GM21526 (cell line): ENCODE measurements around the gene PTEN.
"Not testable (repeated sequence)": the region's sequence is repeated elsewhere in the genome, so short reads cannot be mapped to it uniquely, and the experiment has no call there.

Experiments
- ATAC-seq: cut with Tn5 transposase; IDR thresholded peaks from one replicate; pipeline ENCODE4 v1.9.1; 2021; ENCODE audit warnings: moderate library complexity; ENCODE audit not compliant: unreplicated experiment, low FRiP score

Gene PTEN

DNA sequence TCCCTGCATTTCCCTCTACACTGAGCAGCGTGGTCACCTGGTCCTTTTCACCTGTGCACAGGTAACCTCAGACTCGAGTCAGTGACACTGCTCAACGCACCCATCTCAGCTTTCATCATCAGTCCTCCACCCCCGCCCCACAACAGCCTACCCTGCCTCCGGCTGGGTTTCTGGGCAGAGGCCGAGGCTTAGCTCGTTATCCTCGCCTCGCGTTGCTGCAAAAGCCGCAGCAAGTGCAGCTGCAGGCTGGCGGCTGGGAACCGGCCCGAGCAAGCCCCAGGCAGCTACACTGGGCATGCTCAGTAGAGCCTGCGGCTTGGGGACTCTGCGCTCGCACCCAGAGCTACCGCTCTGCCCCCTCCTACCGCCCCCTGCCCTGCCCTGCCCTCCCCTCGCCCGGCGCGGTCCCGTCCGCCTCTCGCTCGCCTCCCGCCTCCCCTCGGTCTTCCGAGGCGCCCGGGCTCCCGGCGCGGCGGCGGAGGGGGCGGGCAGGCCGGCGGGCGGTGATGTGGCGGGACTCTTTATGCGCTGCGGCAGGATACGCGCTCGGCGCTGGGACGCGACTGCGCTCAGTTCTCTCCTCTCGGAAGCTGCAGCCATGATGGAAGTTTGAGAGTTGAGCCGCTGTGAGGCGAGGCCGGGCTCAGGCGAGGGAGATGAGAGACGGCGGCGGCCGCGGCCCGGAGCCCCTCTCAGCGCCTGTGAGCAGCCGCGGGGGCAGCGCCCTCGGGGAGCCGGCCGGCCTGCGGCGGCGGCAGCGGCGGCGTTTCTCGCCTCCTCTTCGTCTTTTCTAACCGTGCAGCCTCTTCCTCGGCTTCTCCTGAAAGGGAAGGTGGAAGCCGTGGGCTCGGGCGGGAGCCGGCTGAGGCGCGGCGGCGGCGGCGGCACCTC is at the start of gene PTEN, which contains the start of gene KLLN:
PTEN (plus strand) TSS at position 573 of the 891 bp plus-strand sequence. CDS start 845 bp downstream, outside the sequence.
KLLN (minus strand) TSS at position 481 of the 891 bp plus-strand sequence. CDS start 1,046 bp downstream, outside the sequence.
- ATAC-seq: peak; percentile 31

DNA sequence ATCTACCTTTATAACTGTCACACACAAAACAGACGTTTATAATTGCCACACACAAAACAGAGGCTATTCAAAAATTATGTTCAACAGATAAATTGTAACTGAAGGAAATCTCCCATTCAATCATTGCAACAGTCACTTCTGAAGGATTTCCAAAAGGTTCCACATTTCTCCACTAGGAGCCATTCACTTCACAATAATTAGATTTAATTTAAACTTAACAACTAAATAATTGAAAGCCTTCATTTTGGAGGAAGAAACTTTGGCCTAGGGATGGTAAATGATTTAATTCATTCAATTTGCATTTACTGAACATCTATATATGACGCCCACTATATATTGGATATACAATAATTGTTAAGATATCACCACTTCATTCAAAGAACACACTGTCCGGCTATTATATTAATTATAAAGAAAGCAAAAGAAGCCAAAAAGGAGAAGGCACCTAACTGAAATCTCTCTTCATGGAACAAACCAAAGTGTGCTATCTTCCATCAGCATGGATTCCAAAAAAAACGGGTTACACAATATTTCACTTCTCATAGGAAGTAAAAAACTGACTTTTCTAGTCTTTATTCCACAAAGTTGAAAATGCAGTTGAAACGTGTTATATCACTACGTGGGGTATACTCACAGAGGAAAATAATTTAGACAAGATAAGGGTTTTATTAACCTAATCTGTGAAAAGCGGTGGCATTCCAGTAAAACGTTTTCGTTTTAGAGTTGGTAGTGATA is 47.1 kb upstream of the PTEN start:
- ATAC-seq: no peak

DNA sequence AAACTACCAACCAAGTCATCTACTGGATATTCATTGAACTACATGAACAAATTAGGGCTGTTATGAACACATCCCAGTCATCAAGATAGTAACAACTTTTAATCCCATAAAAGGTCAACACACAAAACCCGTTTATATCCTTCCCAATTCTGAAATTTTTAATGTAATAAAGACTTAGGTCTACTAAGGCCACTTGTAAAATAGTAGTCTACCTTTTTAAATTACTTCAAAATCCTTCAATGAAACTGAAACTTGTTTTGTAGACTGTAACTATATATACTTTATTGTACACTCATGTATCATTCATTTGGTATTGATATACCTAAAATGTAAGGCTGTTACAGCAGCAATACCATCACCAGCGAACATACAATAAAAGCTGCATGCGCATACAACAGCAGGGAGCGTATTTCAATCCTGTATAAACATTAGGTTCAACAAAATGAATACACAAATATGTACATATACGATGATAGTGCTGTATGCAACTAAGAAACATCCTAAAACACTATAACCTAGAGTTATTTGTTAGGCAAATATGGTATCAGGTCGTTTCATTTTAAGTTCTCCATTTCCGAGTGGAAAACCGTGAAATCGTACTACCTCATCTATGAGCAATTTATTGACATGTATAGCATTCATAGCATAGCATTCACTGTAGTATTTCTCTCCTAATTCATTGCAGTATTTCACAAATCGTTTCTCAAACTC is 46.4 kb upstream of the PTEN start:
- no peak for ATAC-seq

DNA sequence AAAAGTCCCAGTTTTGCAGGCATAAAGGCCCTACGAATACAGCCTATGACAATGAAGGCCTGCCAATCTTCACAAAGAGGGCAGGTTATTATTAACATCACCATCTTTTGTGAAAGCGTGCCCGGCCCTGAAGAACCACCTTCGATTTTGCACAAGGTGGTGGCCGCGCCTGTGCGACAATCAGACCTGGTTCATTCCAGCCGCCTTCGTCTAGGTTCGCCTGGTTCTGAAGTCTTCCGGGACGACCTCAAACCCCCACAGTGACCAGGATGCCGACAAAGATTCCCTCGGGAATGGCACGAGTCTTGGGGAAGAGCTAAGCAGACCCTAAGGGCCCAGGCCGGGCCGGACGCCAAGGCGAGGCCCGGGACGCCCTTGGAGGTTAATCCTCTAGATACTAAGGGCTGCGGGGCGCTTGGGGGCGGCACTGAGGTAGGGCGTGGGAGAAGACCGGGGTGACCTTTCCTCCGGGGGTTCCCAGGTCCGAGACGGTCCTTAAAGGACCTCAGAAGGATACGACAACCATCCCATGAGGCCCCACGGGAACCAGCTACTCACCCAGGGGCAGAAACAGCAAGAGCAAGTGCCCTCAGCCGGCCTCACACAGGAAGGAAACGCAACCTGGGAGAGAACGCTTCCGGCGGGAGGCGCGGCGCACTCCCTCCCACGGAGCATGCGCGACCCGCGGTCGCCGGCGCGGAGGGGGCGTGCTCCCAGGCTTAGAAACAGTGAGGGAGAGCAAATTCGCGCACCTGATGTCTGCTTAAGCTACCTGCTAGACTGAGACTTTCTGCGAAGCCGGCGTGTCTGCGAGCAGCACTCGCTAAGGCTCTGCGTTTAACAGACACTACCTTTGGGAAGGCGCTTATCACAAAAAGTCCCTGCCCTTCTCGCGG is 45.6 kb upstream of the PTEN start, which contains the start of gene ATAD1:
ATAD1 (minus strand) TSS at position 618 of the 896 bp plus-strand sequence. CDS start 3,627 bp downstream, outside the sequence.
- ATAC-seq: peak; percentile 73

DNA sequence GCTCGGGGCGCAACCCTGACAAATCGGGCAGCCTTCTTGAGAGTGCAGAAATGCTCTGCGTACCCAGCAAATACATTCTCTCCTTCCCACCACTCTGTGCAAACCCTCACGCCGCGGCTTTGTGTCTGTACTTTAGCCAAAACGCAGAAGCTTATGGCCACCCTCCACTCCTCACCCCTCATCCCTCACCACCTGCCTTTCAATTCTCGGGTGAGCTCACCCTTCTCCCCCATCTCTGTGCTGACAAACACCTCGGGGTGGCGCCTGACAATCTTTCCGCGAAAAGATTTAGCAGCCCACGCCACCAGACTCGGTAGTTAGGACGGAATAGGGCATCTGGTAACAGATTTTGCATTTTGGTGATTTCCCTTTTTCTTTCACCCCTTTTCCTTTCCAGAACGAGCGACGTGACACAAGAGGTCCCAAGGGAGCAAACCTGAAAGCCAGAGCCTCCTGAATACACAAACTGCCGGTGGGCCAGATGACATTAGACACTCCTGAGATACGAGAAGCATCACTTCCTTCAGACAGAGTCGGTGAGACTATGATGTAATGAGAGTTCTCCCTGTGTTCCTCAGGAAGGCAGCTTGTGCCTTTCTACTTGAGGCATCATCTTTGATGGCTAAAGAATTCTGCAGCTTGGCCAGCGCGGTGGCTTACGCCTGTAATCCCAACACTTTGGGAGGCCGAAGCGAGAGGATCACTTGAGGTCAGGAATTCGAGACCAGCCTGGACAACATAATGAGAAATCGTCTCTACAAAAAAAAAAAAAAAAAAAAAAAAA is 44.7 kb upstream of the PTEN start:
- ATAC-seq: peak; percentile 45

DNA sequence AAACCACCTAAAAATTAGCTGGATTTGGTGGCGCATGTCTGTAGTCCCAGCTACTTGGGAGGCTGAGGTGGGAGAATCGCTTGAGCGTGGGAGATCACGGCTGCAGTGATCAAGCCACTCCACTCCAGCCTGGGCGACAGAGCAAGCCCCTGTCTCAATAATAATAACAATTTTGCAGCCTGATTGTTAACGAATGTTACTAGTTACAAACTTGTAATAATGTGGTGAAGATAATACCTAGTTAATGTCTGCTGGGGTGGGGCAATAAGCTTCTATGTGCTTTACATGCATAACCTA is 44.2 kb upstream of the PTEN start:
- ATAC-seq: no peak

DNA sequence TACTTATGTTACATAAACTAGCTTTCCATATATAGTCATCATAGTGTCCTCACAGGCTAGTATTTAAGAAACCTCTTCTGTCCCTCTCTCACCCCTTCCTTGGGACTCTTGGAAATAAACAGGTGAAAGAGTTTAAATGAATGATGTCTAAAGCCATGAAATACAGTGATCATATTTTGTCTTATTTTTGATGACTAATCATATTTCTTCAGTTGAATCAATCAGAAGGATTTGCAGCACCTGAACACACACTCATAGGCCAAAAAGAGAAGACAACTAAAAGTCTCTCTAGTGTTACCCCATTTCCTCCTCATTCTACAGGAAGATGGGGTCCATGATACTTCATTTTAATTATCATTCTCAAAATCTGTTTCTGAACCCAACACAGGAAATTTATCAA is 36.8 kb upstream of the PTEN start:
- ATAC-seq: no peak

DNA sequence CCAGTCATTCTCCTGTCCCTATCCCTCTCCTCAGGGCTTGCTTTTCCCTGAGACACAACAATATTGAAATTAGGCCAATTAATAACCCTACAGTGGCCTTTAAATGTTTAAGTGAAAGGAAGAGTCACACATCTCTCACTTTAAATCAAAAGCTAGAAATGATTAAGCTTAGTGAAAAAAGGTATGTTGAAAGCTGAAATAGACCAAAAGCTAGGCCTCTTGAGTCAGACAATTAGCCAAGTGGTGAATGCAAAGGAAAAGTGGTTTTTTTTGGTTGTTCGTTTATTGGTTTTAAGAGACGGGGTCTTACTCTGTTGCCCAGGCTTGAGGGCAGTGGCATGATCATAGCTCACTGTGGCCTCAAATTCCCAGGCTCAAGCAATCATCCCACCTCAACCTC is 35.7 kb upstream of the PTEN start:
- no peak for ATAC-seq

DNA sequence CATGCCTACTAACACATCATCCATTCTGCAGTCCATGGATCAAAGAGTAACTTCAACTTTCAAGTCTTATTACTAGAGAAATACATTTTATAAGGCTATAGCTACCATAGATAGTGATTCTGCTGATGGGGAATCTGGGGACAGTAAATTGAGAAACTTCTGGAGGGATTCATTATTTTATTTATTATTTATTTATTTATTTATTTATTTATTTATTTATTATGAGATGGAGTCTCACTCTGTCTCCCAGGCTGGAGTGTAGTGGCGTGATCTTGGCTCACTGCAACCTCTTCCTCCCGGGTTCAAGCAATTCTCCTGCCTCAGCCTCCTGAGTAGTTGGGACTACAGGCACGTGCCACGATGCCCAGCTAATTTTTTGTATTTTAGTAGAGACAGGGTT is 34.4 kb upstream of the PTEN start:
- not testable (repeated sequence) for ATAC-seq

DNA sequence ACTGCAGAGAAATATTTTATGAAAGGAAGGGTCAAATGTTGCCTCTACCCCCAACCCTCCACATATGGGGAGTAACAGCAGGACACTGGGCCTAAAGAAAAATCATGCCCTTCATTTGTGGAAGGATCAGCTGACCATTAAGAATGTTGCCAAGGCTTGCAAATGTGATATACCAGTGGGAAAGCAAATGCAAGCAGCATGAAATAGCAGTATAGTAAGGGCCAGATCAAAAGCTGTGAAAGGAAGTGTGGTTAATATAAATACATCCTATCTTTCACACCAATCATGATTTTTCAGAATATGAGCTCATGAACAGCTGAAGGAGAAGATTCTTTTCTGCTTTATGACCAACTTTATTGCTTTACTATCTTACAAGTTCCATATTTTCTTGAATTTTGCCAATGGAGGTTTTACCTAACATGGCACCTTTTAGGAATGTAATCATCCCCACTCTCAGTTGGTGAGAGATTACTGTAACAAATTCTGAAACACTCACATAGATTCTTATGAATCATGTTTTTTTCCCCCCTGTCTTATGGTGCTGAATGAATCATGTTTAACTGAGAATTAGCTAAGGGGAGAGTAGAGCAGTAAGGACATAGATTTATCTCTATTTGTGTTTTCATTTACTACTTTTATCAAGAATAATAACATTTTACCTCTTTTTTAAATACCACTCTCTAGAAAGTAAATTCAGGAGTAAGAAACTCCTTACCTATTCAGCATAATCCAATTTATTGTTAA is 33.3 kb upstream of the PTEN start:
- ATAC-seq: no peak

DNA sequence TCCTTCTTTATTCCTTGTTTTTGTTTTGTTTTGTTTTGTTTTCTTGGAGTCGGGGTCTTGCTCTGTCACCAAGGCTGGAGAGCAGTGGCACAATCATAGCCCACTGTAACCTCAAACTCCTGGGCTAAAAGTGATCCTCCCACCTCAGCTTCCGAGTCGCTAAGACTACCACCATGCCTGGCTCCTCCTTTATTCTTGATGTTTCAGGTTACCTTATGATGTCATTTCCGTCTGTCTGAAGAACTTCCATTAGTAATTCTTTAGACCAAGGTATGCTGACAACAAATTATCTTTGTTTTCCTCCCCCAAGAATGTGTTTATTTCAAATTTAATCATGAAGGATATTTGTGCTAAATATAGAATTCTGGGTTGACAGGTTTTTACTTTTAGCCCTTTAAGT is 27.3 kb upstream of the PTEN start:
- no peak for ATAC-seq

DNA sequence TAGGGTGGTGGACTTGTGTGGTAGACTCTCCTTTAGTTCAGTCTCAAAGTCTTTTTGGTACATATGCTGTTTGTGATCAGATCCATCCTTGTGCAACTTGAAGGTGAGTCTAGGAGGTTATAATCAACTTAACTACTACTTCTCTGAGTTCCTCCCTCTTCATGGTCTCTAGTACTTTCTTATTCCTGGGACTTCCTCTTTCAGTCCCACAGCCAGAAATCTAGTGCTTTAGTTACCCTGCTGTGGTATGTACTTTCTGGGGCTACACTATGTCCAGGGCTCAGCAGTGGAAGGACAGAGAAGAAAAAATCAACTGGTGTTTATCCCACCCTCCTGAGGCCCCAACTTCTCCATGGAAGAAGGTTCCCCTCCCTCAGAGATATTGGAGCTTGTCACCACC is 26.0 kb upstream of the PTEN start:
- ATAC-seq: no peak

DNA sequence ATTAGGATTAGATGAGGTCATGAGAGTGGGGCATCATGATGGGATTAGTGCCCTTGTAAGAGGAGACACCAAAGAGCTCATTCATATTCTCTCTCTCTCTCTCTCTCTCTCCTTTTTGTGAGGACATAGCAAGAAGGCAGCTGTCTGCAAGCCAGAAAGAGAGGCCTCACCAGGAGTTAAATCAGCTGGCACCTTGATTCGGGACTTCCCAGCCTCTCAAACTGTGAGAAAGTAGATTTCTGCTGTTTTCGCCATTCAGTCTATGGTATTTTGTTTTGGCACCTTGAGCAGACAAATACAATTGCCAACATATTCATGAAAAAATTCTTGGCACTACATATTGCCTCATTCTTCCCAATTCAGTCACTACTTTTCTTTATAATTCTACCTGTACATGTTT is 24.8 kb upstream of the PTEN start:
- no peak for ATAC-seq

DNA sequence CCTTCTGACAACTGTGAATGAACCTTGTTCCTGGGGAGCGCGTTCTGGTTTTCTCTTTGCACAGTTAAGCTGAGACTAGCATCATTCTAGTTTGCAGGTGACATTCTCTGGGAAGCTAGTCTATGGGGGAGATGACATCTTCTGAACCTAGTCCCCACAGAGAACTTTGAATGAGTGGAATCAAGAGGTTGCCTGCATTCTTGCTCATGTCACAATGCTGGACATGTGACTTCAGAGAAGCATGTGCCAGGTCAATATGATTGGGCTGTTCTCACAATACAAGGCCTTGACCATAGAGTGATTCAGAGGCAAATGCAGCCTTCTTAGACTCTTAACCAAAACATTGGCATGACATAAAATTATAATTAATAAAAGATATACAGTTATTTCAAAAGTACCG is 22.2 kb upstream of the PTEN start:
- ATAC-seq: no peak

DNA sequence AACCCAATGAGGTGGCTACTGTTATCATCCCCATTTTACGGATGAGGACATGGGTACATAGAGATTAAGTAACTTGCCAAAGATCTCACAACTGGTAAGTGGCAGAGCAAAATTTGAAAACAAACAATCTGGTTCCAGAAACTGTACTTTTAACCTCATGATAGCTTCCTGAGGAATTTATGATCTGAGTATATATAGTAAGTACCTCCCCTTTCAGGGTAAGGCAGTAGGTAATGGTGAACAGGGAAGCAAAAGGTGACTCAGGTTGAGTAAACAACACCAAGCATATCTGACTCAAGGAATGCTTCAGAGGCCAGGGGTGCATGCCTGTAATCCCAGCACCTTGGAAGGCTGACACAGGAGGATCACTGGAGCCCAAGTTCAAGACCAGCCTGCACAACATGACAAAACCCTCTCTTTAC is 21.2 kb upstream of the PTEN start:
- ATAC-seq: no peak

DNA sequence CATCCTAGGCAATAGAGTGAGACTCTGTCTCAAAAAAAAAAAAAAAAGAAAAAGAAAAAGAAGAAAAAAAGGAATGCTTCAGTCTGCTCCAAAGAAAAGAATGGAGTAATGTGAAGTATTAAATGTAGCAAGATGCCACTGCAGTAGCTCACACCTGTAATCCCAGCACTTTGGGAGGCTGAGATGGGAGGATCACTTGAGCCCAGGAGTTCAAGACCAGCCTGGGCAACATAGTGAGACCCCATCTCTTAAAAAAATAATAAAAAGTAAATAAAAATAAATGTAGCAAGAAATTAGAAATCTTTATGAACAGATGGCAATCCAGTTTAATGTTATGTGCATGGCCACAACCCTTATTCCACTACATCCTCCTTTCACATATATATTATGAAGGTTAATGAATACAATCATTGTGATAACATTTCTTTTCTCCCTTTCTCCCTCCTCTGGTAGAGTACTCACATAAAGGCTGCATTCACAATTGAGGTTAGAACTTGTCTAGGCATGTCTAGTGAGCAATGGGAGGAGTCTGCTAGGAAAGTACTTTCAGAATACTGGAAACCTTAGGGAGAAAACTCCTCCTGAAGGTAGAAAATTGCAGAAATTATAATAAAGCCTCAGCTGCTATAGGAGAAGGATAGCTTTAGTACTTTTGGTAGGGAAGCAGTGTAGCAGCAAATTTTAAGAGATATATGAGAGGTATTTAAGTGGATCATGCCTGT is 20.5 kb upstream of the PTEN start:
- no peak for ATAC-seq

DNA sequence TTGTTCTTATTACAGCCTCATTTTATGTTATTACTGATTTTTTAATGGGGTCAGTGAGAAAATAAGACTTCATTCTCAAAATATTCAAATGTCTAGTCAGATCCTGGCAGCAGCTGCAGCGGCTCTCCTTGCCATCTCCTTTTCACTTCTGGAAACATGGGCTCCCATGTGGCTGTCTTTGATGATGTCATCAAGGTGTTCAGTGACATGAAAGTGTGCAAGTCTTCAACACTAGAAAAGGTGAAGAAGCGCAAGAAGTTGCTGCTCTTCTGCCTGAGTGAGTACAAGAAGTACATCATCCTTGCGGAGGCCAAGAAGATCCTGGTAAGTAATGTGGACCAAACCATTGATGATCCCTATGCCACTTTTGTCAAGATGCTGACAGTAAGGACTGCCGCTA is 19.7 kb upstream of the PTEN start:
- no peak for ATAC-seq
